ENCODE measurements around the gene HIVEP2.

The HIVEP2 gene

DNA sequence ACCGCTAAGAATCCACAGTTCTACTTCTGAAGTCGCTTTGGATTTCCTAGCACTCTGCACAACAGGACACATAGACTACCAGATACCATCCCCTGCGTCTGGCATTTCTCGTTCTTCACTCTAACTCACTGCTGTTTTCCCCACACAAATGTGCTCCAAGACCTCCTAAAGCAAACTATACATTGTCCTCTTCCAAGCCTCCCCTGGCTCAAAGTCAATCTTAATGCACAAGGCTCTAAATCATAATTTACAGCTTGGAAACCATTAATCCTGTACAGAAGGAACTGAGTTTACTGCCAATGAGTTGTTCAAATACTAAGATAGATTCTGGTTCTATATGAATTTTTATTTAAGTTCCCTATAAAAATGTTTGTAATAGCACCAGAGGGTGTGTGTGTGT is 128.5 kb downstream of the HIVEP2 start:
- no peak for DNase-seq (ENCODE audit: low read depth)

DNA sequence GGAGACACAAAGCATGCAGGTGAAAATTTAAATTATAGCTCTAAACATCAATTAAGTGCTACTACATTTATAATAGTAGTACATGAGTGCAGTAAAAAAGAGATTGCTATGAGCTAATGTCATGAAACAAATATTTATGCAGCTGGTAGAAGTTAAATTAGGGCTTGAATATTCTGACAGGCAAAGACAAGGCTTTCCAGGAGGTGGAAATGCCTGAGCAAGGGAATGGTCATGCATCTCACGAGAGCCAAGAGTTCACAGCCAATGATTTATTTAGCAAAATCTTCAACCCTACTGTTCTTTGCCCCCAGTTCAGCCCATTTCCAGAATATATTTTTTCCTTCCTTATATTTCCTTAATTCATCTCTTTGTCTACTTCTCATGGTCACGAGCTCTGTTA is 128.9 kb downstream of the HIVEP2 start:
- no peak for DNase-seq (ENCODE audit: low read depth)

DNA sequence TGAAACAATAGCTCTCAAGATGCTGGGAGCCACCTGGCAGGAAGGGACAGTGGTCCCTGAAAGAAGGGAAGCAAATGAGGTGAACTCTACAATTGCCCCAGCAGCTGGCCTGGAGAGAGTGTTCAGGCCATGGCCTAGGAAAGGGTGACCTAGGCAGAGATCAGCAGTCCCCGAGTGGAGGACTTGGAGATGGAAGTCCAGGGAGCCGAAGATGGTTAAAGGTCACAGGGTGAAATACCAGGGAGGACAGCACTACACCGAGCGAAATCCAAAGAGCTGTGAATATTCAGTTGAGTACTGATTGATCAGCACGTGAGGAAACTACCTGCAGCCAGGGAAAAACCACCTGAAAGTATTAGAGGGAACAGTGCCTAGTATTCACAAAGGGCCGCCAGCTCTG is 133.1 kb downstream of the HIVEP2 start:
- no peak for DNase-seq (ENCODE audit: low read depth)

DNA sequence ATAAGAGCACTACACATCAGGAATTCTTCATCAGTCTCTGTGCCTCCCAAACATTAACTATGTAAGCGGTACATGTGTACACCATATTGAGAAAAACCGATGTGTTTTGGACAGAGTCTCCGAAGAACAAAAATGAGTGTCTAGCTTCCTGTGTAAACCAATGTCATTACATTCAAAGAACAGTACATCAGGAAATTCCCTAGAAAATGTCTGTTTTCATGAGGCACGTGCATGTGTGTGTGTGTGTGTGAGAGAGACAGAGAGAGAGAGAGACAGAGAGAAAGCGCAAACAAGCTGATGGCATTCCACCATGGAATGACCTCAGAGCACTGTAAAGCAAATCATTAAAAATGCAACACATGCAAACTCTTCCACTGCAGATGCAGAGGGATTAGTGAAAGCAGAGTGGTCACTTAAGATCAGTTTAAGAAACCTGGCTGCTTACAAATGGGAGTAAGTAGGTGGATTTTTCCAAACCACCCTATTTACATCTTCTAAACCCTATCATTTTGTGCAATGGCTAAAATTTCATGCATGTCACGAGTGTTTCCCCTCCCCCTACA is 133.9 kb downstream of the HIVEP2 start:
- no peak for DNase-seq (ENCODE audit: low read depth)

DNA sequence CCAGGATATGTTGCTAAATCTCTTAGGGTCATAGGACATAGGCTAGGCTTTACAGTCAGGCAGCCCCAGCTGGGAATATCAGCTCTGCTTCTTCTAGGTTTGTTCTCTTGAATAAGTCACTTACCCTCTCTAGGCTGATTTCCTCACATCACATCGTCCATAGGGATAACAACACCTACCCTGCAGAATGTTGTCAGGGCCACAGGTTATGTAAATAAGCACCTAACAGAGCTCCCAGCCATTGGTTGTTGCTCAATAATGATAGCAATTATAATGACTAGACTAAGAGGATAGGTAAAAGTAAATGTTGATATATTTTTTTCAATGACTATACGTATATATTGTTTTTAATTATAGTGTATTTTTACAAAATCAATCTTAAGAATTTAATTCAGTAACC is 135.0 kb downstream of the HIVEP2 start:
- no peak for DNase-seq (ENCODE audit: low read depth)

DNA sequence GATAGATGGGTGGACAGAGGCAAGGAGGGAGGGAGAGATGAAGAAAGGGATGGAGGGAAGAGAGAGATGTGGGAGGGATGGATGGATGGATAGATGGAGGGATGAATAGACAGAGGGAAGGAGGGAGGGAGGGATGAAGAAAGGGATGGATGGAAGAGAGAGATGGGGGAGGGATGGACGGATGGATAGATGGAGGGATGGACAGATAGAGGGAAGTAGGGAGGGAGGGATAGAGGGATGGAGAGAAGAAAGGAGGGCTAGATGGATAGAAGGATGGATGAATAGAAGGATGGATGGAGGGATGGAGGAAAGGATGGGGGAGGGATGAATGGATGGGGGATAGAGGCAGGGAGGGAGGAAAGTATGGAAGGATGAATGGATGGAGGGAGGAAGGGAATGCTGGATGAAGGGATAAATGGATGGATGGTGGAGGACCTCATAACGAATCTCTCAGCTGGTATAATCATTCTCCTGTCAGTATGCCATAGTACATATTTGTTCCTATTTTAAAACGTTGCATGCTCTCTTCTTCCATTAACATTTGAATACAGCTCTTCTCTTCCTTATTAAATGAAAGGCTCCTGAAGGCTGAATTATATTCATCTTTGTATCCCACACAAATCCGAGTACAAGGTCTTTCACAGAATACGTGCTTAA is 136.4 kb downstream of the HIVEP2 start:
- no peak for DNase-seq (ENCODE audit: low read depth)

DNA sequence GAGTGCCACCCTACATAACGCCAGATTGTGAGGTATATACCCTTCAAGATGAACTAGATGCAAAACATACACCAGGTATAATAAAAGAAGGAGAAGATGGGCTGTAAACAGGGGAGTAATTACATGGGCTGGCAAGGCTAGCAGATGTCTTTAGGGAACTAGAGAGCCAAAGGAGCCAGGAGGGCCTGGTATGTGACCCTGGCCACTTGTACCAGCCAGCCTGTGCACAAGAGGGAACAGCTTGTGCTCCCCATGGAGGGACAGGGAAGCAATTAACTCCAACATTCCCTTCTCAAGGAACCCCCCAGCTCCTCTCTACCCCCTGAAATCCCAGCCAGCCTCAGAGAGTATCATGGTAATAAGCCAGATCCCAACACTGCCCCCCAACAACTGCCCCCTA is 139.9 kb downstream of the HIVEP2 start:
- no peak for DNase-seq (ENCODE audit: low read depth)

DNA sequence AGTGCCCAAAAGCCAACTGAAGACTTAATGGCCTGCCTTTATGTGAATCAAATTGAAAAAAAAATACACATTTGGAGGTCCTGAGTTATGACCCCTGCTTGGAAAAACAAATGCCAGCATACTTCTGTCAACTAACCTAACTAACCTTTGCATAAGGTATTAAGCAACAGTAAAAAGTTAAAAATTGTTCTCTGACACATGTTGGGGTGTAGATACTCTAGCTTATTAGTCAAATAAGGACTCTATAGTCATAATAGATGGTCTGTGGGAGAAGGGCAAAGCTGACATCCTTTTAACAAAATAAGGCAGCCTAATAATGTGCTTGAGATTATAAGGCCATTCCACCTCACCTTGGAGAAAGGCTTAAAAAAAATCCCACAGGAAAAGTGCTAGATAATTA is 140.5 kb downstream of the HIVEP2 start:
- DNase-seq (ENCODE audit: low read depth), result no peak

DNA sequence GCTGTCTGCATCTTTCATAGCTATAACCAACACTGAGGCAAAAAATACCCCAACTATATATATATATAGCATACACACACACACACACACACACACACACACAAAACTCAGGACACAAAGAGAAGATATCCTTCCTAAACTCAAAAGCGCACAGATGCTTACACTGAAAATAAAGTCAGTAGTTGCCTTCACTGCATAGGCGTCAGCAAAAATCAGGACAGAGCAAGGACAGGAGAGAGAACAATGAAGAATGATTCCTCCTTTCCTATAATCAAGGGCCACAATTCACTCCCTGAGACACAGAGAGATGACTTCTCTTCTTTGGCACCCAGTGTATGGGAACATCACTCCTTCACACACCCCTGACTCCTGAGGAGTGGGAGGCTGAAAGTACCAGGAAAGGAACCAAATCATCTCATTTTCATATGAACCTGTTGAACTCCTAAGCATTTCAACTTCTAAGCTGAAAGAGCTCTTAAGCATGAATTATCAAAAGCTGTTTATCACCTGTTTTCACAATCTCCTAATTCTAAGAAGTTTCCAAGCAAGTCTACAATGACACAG is 141.4 kb downstream of the HIVEP2 start:
- no peak for DNase-seq (ENCODE audit: low read depth)

DNA sequence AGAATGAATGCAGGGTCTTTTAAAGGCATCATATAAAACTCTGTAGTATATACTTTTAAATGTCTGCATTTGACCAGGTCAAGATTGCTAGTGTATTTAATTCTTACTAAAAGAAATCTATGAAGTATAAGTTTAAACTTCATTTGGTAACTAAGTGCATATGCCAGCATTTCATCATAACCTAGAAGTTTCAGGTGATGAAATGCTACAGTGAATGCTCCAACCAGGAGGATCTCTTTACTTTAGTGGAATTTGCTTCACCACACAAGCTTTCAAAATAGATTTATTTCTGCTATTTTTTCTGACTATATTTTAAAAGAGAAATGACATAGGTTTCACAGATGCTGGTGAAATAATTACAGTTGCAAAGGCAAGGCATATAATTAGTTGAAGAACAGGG is 141.9 kb downstream of the HIVEP2 start:
- DNase-seq (ENCODE audit: low read depth), result no peak

DNA sequence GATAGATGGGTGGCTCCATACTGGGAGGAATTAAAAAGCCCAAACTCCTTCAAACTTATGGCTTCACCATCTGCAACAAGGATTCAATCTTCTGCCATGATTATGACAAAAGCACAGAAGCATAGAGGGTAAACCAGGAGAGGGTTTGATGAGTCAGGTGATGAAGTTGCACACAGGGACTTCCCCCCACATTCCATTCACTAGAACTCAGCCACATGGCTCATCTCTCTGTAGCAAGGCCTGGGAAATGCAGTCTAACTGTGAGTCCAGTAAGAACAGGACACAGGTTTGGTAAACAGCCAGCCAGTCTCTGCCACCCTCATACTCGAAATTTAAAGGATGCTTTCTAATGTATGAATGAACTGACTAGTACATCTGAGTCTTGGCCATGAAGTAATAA is 142.9 kb downstream of the HIVEP2 start:
- DNase-seq (ENCODE audit: low read depth), result peak; percentile 91

DNA sequence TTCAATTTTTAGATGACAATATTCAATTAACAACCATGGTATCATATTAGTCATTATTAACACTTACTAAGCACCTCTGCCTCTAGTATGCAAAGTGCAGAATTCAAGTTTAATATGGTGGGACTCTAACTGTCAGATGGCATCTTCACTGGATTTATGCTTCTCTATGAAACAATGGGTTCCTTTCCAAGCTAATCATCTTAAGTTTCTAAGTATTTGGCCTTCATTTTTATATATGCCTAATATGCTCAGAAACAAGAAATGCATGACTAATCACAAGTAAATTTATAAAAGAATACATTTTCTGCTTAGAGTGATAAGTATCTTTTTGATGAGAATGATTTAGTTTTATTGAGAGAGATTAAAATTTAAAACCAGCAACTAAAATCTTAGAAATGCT is 144.7 kb downstream of the HIVEP2 start:
- DNase-seq (ENCODE audit: low read depth), result no peak

DNA sequence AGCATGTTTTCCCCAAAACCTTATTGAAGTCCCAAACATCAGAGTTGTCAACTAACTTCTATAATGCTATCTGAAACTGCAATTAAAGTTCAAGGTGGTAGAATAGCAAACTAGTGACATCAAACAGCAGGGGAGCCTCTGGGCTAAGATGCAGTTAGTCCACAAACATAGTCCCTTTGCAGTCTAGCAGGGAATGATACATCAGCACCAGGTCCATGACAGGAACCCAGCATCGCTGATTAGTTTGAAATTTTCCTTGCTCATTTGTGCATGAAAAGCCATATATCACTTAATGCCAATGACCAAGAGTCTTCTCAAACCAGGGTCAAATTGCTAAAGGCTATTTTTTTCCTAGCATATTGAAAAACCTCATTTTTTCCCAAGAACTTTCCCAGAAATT is 145.3 kb downstream of the HIVEP2 start:
- DNase-seq (ENCODE audit: low read depth), result no peak

DNA sequence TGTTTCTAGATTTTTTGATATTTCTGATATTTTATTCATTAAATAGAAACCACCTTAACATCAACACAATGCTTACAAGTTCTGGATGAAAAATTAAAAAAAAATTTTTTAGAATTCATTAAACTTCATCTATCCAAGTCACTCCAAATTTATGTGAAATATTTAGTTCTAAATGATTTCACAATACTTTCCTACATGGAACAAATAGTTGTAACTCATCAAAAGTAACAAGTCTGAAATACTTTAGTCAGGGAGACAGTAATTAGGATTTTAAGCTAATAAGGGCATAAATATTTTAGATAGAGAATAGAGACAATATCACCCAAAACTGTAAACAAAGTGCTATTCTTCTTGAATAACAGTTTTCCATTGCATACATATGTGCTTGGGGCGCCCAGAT is 147.8 kb downstream of the HIVEP2 start:
- DNase-seq (ENCODE audit: low read depth), result no peak

DNA sequence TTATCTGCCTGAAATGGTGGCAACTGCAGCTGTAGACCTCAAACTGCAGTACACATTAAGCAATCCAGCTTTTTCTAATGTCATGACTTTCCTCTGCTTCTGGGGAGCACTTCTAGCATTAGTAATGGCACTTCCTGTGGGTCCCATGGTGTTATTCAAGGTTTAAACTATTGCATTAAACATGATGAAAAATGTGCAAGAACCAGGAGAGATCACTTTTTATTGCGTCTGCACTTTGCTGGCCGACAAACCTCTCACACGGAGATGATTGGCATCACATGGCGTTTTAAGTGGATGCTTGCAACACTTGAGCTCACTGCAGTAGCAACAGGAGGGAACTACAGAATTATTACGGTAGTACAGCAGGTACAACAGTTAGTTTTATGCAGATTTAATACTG is 148.4 kb downstream of the HIVEP2 start:
- no peak for DNase-seq (ENCODE audit: low read depth)

DNA sequence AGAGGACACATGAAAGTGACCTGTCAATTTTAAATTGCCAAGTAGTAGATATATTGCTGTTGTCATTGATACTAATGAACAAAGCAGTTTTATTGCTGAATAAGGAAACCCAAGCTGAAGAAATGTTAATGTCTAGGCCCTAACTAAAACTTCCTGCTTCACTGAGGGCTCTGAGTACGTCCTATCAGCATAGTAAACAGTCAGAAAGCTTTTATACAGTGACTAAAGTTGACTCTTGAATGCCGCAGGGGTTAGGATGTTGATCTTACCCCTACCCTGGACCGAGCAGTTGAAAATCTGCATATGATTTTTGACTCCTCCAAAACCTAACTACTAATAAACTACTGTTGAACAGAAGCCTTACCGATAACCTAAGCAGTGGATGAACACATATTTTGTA is 149.0 kb downstream of the HIVEP2 start:
- no peak for DNase-seq (ENCODE audit: low read depth)

DNA sequence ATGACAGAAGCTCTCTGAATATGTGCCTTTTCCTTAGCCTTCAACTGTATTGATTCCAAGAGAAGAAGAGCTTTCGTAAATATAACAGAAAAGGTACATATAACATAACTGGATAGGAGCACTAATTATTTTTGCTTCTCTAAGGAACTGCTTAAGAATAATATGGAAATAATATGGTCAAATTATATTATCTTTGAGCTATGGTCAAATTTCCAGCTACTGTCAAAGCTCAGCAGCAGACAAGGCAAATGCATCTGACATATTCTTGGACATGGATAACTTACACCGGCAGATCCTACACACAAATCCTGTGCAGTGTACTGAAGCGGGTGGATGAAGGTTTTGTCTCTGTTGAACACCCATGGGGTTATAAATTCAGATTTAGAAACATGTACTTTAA is 150.6 kb downstream of the HIVEP2 start:
- DNase-seq (ENCODE audit: low read depth), result no peak

DNA sequence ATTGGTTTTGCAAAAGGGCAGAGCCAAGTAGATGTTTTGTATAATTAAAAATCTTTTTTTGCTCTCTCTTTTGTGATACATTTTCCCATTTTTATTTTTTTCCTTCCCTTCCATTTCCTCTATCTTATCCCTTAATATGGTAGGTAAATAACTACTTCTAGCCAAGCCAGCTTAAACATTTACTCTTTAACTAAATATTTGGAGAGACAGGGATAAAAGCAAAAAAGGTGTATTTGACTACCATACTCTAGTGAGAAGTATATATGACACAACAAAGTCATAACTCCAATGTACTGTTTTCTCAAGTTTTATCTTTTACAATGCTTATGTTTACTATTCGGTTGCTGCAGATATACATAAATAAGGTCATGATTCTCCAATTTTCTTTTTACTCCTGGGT is 154.7 kb downstream of the HIVEP2 start:
- no peak for DNase-seq (ENCODE audit: low read depth)

DNA sequence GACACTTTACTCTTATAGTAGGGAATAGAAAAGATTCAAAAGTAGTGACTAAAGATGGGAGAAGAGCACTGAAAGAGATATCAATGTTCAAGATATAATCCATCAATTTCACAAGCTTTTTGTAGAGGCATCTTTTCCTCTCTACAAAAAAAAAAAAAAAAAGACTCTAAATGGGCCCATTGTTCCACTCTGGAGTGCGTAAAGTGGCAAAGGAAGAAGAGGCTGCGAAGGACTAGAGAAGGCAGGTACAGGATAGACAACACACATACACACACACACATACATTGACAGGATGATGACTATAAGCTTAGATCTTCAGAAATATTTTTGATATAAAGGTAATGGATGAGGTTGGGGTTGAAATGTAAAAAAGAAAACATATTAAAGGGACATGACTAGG is 157.6 kb downstream of the HIVEP2 start:
- DNase-seq (ENCODE audit: low read depth), result no peak

DNA sequence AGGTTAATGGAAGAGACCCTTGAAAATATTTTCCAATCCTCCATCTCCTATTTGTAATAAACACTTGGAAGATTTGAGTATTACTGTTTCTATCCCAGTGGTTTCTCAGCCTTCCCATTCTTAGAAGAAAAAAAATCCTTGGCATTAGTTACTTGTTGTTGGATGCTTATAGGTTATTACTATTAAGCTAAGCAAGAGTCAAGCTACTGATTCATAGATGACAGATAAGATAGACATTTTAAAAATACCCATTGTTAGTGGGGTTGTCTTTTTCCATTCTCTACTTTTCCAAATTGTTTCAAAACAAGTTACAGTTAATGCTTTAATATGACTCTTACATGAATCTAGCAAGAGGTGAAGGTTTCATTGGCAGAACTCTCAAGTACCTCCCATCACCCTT is 158.5 kb downstream of the HIVEP2 start:
- DNase-seq (ENCODE audit: low read depth), result no peak

DNA sequence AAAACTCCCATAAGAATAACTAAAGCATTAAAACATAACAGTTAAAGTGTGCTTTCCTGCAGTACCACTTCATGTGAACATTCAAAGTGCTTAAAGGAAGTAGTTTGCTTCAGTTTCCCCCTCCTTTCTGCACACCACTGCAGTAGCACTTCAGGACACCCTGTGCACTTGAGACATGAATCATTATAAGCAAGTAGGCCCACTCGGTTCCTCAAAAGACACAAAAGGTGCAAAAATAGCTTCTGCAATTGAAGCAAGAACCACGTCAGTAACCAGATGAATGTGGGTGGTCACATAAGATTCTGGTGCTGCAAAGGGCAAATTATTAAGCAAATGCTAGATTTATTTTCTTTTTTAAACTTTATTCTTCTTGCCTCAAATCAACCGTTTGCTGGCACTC is 160.6 kb downstream of the HIVEP2 start:
- DNase-seq (ENCODE audit: low read depth), result no peak

DNA sequence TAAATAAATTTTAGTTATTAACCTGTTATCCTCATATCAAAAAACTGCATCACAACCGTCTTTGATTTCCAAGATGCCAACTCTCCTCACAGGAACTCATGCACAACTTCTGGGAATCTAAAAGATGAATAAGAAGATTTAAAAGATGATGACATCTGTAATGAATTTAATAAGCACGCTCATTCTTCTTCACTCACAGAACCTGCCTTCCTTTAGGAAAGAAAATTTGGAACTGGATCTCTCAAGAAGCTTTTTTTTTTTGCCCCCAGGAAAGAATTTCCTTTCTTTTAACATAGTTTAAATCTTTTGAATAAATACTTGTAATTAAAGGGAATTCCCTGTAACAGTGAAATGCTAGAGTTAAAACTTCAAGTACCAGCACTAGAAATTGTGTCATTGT is 161.5 kb downstream of the HIVEP2 start:
- DNase-seq (ENCODE audit: low read depth), result no peak

DNA sequence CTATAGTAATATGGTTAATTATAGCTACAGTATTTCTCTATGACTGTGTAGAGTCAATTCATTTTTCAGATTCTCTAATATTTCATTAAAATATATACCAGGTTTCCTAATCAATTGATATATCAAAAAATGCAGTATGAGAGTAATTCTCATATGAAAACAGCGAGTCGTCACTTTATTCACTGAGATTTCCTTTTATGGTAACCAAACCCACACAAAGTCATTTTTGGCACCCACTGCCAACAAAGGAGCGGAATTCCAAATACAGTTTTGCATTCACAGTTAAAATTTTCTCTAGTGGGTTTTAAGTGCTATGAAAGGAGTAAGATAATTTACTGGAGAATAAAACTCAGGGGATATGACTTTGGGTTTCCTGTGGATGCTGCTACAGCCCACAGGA is 163.8 kb downstream of the HIVEP2 start:
- DNase-seq (ENCODE audit: low read depth), result no peak
